Upper lobe of right lung (tissue), 1 donor: ENCODE measurements around the gene MRPL46. TPM values are rescaled to one million over a fixed set of nuclear protein-coding genes. Genes with fewer than 3 reads are reported as not detected.

Experiments used
- ATAC-seq: fragments of 200-7000 bp; cut with Tn5 transposase; one replicate; pipeline ENCODE4 v1.9.1; 2020; ENCODE audit warnings: mild to moderate bottlenecking, moderate library complexity
- DNase-seq: peaks from one replicate; pipeline ENCODE4 v3.0.0-alpha.2; 2020
- H3K27ac ChIP-seq: fragments of 200-600 bp; one replicate; pipeline ENCODE4 v1.8.0; 2022
- H3K27me3 ChIP-seq: fragments of 200-600 bp; one replicate; pipeline ENCODE4 v1.8.0; 2022; ENCODE audit warnings: mild to moderate bottlenecking
- H3K36me3 ChIP-seq: fragments of 200-600 bp; one replicate; pipeline ENCODE4 v1.8.0; 2022
- H3K4me1 ChIP-seq: fragments of 200-600 bp; one replicate; pipeline ENCODE4 v1.8.0; 2022
- H3K4me3 ChIP-seq: fragments of 200-600 bp; one replicate; pipeline ENCODE4 v1.8.0; 2022; ENCODE audit warnings: mild to moderate bottlenecking
- H3K9me3 ChIP-seq: fragments of 200-600 bp; one replicate; pipeline ENCODE4 v1.8.0; 2022
- intact Hi-C: fragments of 100-400 bp; cut with DNase I; formaldehyde crosslinking; loops from one replicate; pipeline ENCODE4 v1.11.0; 2022
- total RNA-seq: library from RNA; stranded (reverse); fragmentation: NEBNext Ultra II Directional; extraction: Animal tissue kit (Norgen Biotek cat#: 25700); gene quantifications from one replicate; pipeline ENCODE4 v1.2.1, GENCODE V29; 2021
- TF ChIP-seq, protein P1 (sequence below): fragments of 200-600 bp; IDR thresholded peaks from one replicate; pipeline ENCODE4 v1.8.0; 2022; ENCODE audit warnings: antibody characterized with exemption
- donor health status: DM: no; HTN: yes; CAD: no; lungs with severe emphysema.

MRPL46 gene
- total RNA-seq, 1 donor from 2014 or later, result 17.0 TPM

DNA sequence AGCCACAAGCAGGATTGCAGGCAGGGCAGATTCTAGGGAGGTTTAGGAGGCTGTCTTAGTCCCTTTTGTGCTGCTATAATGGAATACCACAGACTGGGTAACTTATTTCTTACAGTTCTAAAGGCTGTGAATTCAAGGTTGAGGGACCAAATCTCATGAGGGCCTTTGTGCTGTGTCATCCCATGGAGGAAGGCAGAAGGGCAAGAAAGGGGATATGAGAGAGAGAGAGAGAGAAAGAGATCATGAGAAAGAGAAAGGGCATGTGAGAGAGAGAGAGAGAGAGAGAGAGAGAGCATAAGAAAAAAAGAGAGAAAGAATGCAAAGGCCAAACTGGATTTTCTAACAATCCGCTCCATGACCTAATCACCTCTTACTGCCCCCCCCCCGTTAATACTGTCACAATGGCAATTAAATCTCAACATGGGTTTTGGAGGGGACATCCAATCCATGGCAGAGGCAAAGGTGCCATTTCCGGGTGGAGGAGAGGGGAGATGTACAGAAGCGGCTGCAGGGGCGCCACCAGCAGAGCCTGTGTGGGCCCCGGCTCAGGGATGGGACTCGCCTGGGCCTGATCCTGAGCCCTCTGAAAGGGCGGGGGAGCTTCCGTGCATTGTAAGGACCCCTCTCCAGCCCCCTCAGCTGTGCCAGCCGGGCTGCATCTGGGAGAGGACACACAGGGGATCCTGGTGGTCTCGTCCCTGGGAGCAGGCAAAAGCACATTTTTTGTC is 20.8 kb upstream of the MRPL46 start:
- Histone ChIP-seq H3K4me3 (no peak overlapping the region), H3K36me3 (no peaks in the 10 kb centered on the region), H3K27ac (no peak overlapping the region), H3K4me1 (no peaks in the 10 kb centered on the region), H3K27me3 (no peaks in the 10 kb centered on the region), H3K9me3 (no peaks in the 10 kb centered on the region)
- DNase-seq, result no peak
- intact Hi-C loops, result no loop called here
- ATAC-seq, result no peak
- TF ChIP-seq, protein P1, sequence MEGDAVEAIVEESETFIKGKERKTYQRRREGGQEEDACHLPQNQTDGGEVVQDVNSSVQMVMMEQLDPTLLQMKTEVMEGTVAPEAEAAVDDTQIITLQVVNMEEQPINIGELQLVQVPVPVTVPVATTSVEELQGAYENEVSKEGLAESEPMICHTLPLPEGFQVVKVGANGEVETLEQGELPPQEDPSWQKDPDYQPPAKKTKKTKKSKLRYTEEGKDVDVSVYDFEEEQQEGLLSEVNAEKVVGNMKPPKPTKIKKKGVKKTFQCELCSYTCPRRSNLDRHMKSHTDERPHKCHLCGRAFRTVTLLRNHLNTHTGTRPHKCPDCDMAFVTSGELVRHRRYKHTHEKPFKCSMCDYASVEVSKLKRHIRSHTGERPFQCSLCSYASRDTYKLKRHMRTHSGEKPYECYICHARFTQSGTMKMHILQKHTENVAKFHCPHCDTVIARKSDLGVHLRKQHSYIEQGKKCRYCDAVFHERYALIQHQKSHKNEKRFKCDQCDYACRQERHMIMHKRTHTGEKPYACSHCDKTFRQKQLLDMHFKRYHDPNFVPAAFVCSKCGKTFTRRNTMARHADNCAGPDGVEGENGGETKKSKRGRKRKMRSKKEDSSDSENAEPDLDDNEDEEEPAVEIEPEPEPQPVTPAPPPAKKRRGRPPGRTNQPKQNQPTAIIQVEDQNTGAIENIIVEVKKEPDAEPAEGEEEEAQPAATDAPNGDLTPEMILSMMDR, result no peak

GRCh38 chr15:88487178-88487795 is 20.1 kb upstream of the MRPL46 start:
- no peak overlapping the region for H3K4me3 ChIP-seq
- TF ChIP-seq, protein P1, result no peak
- H3K27me3 ChIP-seq, result no peaks in the 10 kb centered on the region
- no peak overlapping the region for H3K27ac ChIP-seq
- no peaks in the 10 kb centered on the region for H3K36me3 ChIP-seq
- intact Hi-C loops, result no loop called here
- DNase-seq (no peak), ATAC-seq (no peak)
- no peaks in the 10 kb centered on the region for H3K9me3 ChIP-seq
- H3K4me1 ChIP-seq, result no peaks in the 10 kb centered on the region

DNA sequence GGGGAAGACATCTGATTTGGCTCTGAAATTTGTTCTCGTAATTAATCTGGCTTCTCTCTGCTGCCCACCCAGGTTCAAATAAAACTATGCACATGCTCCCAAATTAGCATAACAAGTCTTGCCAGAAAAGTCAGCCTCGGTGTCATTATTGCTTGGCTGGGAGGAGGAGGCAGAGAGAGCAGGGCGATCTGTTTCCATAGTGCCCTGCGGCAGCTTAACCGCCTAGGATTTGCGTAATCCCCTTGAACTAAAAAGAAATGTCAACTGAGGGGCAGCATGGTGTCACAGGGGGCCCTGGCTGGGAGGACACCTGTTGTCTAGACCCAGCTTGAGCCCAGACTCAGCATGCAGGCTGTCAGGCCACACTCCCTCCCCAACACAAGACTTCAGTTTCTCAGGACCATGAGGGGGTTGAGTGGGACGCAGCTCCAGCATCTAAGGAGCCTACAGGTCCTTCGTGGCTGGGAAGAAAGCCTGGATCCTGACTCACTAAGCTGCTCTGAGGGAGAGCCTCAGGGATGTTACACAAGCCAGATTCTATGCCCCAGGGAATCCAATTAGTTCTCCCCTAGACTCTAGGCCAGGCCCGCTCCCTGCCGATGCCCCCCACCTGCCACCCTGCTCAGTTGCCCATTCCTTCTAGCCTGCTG is 17.6 kb upstream of the MRPL46 start:
- ATAC-seq (no peak), DNase-seq (no peak)
- H3K9me3 ChIP-seq, result no peaks in the 10 kb centered on the region
- no peak overlapping the region for H3K27ac ChIP-seq
- no peak overlapping the region for H3K4me3 ChIP-seq
- intact Hi-C loops, result no loop called here
- no peaks in the 10 kb centered on the region for H3K27me3 ChIP-seq
- no peaks in the 10 kb centered on the region for H3K4me1 ChIP-seq
- TF ChIP-seq, protein P1, result no peak
- no peaks in the 10 kb centered on the region for H3K36me3 ChIP-seq

- no peaks in the 10 kb centered on the region for H3K4me1 ChIP-seq
- ATAC-seq, result no peak
- no peak overlapping the region for H3K4me3 ChIP-seq
- no peaks in the 10 kb centered on the region for H3K27me3 ChIP-seq
- DNase-seq, result no peak
- H3K36me3 ChIP-seq, result peaks cover 18% of the 10 kb centered on the region
- no peak overlapping the region for H3K27ac ChIP-seq
- H3K9me3 ChIP-seq, result no peaks in the 10 kb centered on the region
- TF ChIP-seq, protein P1, result no peak
- intact Hi-C loops, result no loop called here
These were observed 15.1 kb upstream of the MRPL46 start for GRCh38 chr15:88482263-88482662.

DNA sequence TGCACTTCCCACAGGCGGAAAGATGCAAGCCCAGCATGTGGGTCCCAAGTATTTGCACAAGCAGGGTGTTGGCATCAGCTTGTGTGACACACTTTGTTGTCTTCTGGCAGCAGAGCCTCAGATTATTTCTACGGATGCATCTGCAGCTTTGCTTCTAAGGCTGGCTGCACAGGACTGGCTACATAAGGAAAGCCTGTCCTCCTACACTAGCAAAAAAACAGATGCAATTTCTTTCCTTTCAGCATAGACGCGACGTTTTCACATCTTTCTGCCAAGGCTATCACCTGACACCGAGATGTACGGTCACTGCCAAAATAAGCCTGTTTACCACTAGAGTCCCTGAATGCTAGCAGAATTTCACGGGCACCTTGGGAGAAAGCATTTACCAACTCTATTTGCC is 13.8 kb upstream of the MRPL46 start:
- TF ChIP-seq, protein P1, result no peak
- intact Hi-C loops, result no loop called here

More for the DNA sequence above, 13.8 kb upstream of the MRPL46 start:
- Histone ChIP-seq H3K27me3 (no peaks in the 10 kb centered on the region), H3K36me3 (peaks cover 21% of the 10 kb centered on the region), H3K4me1 (no peaks in the 10 kb centered on the region), H3K27ac (no peak overlapping the region), H3K4me3 (no peak overlapping the region), H3K9me3 (no peaks in the 10 kb centered on the region)
- ATAC-seq, result no peak
- no peak for DNase-seq
